Mesendoderm (in vitro differentiated cells): ENCODE results near the gene CCDC169.
"Not testable (repeated sequence)": the region's sequence is repeated elsewhere in the genome, so short reads cannot be mapped to it uniquely, and the experiment has no call there.

ENCODE experiments used
- DNase-seq: peaks from one replicate; pipeline ENCODE4 v3.0.0; 2013
- H2AK5ac ChIP-seq: 2 replicates; pipeline ENCODE4 v1.6.1; 2013; ENCODE audit warnings: low read length, inconsistent platforms
- H2BK120ac ChIP-seq: 2 replicates; pipeline ENCODE4 v1.6.1; 2013; ENCODE audit warnings: low read depth, mild to moderate bottlenecking, low read length, moderate library complexity, mixed read lengths
- H2BK15ac ChIP-seq: replicated peaks from 2 replicates; pipeline ENCODE4 v1.6.1; 2013; ENCODE audit warnings: low read depth, mild to moderate bottlenecking, moderate library complexity
- H2BK5ac ChIP-seq: 2 replicates; pipeline ENCODE4 v1.6.1; 2013; ENCODE audit warnings: low read length, inconsistent platforms
- H3K18ac ChIP-seq: 2 replicates; pipeline ENCODE4 v1.6.1; 2013; ENCODE audit warnings: mild to moderate bottlenecking, low read length, mixed read lengths
- H3K23ac ChIP-seq: one replicate; pipeline ENCODE4 v1.6.1; 2013; ENCODE audit warnings: low read length
- H3K27ac ChIP-seq: 2 replicates; pipeline ENCODE4 v1.5.1; 2013; ENCODE audit warnings: low read depth, mild to moderate bottlenecking, inconsistent platforms, low read length, moderate library complexity
- H3K27me3 ChIP-seq: 2 replicates; pipeline ENCODE4 v1.6.1; 2013; ENCODE audit warnings: low read length, control low read depth, mild to moderate bottlenecking, inconsistent platforms; ENCODE audit not compliant: insufficient read depth, poor library complexity
- H3K36me3 ChIP-seq: 2 replicates; pipeline ENCODE4 v1.6.1; 2013; ENCODE audit warnings: low read length, inconsistent platforms; ENCODE audit not compliant: control insufficient read depth, insufficient read depth
- H3K4ac ChIP-seq: one replicate; pipeline ENCODE4 v1.6.1; 2013; ENCODE audit warnings: low read depth, mild to moderate bottlenecking, low read length, moderate library complexity
- H3K4me1 ChIP-seq: 2 replicates; pipeline ENCODE4 v1.6.1; 2013; ENCODE audit warnings: low read depth, low read length, inconsistent platforms; ENCODE audit not compliant: control insufficient read depth
- H3K4me2 ChIP-seq: 2 replicates; pipeline ENCODE4 v1.6.1; 2013; ENCODE audit warnings: low read length
- H3K4me3 ChIP-seq: 2 replicates; pipeline ENCODE4 v1.5.1; 2013; ENCODE audit warnings: mild to moderate bottlenecking, low read length
- H3K56ac ChIP-seq: one replicate; pipeline ENCODE4 v1.6.1; 2013; ENCODE audit warnings: low read length
- H3K79me1 ChIP-seq: 2 replicates; pipeline ENCODE4 v1.6.1; 2013; ENCODE audit warnings: low read length, inconsistent platforms
- H3K79me2 ChIP-seq: 2 replicates; pipeline ENCODE4 v1.6.1; 2013; ENCODE audit warnings: mild to moderate bottlenecking, low read length; ENCODE audit not compliant: control insufficient read depth, insufficient read depth
- H3K9ac ChIP-seq: 2 replicates; pipeline ENCODE4 v1.6.1; 2013; ENCODE audit warnings: low read length, inconsistent platforms
- H4K5ac ChIP-seq: one replicate; pipeline ENCODE4 v1.6.1; 2013; ENCODE audit warnings: low read length
- H4K8ac ChIP-seq: one replicate; pipeline ENCODE4 v1.6.1; 2013; ENCODE audit warnings: low read depth, mild to moderate bottlenecking, control low read depth, low read length, moderate library complexity
- WGBS: extraction: QIAGEN DNeasy Blood & Tissue Kit; methylation state at CpG from one replicate; pipeline ENCODE4 v1.1.7; 2013; ENCODE audit warnings: low lambda C conversion rate, missing lambda C conversion rate; ENCODE audit not compliant: insufficient coverage; ENCODE audit errors: extremely low coverage; 5-methylcytosine and 5-hydroxymethylcytosine counted together

CCDC169 gene

DNA sequence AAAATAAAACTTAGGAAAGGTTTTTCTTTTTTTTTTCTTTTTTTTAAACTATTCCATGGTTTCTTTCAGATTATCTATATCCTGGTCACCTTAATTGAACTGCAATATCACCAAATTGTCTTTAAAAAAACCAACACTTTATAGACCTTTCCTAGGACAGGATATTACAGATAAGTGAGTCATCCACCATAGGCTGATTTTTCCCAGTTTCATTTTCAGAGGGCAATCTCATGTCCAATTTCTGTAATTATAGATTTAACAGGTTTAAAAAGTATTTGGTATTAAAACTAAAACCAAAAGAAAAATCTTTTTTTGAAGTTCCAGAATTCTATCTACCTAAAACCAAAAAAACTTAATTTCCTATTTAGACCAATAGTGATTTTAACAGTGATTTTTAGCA, 35.4 kb upstream of the CCDC169 start:
- peaks cover 2% of the 10 kb centered on the region for H3K4me1 ChIP-seq
- peaks cover 6% of the 10 kb centered on the region for H3K79me1 ChIP-seq
- H3K56ac ChIP-seq, result no peak overlapping the region
- no peak overlapping the region for H2BK120ac ChIP-seq
- H3K36me3 ChIP-seq, result no peaks in the 10 kb centered on the region
- no peak overlapping the region for H3K4ac ChIP-seq
- H2BK15ac ChIP-seq, result no peak overlapping the region
- peaks cover 18% of the 10 kb centered on the region for H3K79me2 ChIP-seq
- H3K27ac ChIP-seq, result no peak overlapping the region
- H3K9ac ChIP-seq, result no peak overlapping the region
- H3K4me2 ChIP-seq, result no peak overlapping the region
- no peak overlapping the region for H4K8ac ChIP-seq
- no peak overlapping the region for H2BK5ac ChIP-seq
- DNase-seq, result no peak
- H3K27me3 ChIP-seq, result no peaks in the 10 kb centered on the region
- H3K23ac ChIP-seq, result no peak overlapping the region
- no peak overlapping the region for H3K18ac ChIP-seq
- H2AK5ac ChIP-seq, result no peak overlapping the region
- H4K5ac ChIP-seq, result no peak overlapping the region
- no peak overlapping the region for H3K4me3 ChIP-seq

DNA sequence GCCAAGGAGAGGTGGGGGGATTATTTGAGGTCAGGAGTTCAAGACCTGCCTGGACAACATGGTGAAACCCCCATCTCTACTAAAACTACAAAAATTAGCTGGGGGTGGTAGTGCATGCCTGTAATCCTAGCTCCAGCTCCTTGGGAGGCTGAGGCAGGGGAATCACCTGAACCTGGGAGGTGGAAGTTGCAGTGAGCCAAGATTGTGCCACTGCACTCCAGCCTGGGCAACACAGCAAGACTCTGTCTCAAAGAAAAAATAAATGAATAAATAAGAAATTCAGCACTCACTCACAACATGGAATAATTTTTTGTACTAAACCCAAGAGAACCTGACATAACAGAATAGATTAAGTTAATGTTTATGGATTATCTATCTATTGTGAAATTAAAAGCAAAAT, 34.6 kb upstream of the CCDC169 start:
- peak overlapping the region; percentile 60 for H3K18ac ChIP-seq
- not testable (repeated sequence) for H2AK5ac ChIP-seq, H3K4ac ChIP-seq, H3K27me3 ChIP-seq, H3K4me2 ChIP-seq, H3K4me1 ChIP-seq, H3K56ac ChIP-seq, H2BK5ac ChIP-seq, H3K9ac ChIP-seq, H3K27ac ChIP-seq, H3K79me1 ChIP-seq, H4K5ac ChIP-seq, H4K8ac ChIP-seq, H3K23ac ChIP-seq, H3K4me3 ChIP-seq, DNase-seq, H3K36me3 ChIP-seq, H2BK15ac ChIP-seq, H2BK120ac ChIP-seq
- peaks cover 16% of the 10 kb centered on the region for H3K79me2 ChIP-seq

DNA sequence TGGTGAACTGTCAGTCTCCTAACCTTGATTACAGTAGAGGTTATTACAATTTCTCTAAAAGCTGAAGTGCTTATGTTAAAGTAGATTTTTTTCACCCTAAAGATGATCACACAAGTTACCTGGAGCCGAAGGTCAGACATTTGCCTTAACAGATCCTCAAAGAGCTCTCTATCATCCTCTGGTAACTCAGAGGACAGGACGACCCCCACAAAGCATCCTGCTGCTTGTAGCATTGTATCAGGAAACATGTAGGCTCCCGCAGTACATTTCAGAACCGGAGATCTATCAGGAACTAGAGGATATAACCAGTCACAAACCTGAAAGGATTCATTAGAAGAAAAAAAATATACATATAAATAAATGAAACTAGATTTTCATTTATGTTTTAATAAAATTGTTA, 33.7 kb upstream of the CCDC169 start:
- Histone ChIP-seq H4K5ac (no peak overlapping the region), H3K79me2 (peaks cover 13% of the 10 kb centered on the region), H2BK15ac (no peak overlapping the region), H3K36me3 (no peaks in the 10 kb centered on the region), H3K79me1 (peaks cover 4% of the 10 kb centered on the region), H3K23ac (no peak overlapping the region), H3K27me3 (no peaks in the 10 kb centered on the region), H3K4ac (no peak overlapping the region), H3K9ac (no peak overlapping the region), H4K8ac (no peak overlapping the region), H3K18ac (no peak overlapping the region), H3K4me3 (no peak overlapping the region), H3K4me1 (no peaks in the 10 kb centered on the region), H3K4me2 (no peak overlapping the region), H2BK120ac (no peak overlapping the region), H3K56ac (no peak overlapping the region), H2BK5ac (no peak overlapping the region), H2AK5ac (no peak overlapping the region), H3K27ac (no peak overlapping the region)
- WGBS, result no CpG with 5 or more reads among the region's 4 CpGs
- DNase-seq, result no peak

DNA sequence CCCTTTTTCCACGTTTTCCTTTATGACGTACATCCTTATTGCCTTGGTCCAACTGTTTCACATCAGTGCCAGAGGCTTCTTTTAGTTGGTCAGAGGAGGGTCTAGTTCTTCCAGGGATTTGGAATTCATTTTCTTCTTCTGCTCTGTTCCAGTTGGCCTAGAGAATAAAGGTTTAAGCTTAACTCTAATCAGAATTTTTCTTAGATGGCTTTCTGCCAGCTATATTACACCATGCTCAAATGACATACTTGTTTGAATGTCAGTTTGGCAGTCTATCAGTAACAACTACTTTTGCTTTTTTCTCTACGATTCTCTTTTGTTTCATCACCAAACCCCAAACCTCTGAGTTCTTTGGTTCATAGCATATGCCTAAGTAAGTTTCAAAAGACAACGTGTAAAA, 31.7 kb upstream of the CCDC169 start:
- Histone ChIP-seq H3K23ac (no peak overlapping the region), H3K27ac (no peak overlapping the region), H3K4me3 (no peak overlapping the region), H3K4me1 (peaks cover 3% of the 10 kb centered on the region), H2BK120ac (no peak overlapping the region), H3K36me3 (no peaks in the 10 kb centered on the region), H4K5ac (no peak overlapping the region), H3K4me2 (no peak overlapping the region), H2BK15ac (no peak overlapping the region), H4K8ac (no peak overlapping the region), H3K27me3 (no peaks in the 10 kb centered on the region), H3K18ac (no peak overlapping the region), H3K4ac (no peak overlapping the region), H3K79me2 (peaks cover 3% of the 10 kb centered on the region), H3K56ac (no peak overlapping the region), H3K79me1 (peaks cover under 1% of the 10 kb centered on the region), H3K9ac (no peak overlapping the region), H2AK5ac (no peak overlapping the region), H2BK5ac (no peak overlapping the region)
- DNase-seq, result no peak
- no CpG with 5 or more reads among the region's 4 CpGs for WGBS

DNA sequence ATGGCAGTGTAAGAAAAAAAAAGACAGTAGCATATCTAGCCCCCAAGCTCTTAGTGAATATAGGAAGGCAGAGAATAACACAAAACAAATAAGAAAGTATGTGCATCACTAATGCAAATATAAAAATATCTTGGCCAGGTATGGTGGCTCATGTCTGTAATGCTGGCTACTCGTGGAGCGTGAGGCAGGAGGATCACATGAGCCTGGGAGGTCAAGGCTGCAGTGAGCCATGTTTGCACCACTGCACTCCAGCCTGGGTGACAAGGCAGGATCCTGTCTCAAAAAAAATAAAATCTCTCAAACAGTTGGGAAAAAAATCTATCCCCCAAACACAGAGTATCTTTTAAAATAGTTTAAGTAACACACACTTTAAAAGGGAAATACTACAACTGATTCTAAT, 31.2 kb upstream of the CCDC169 start:
- no peak overlapping the region for H3K18ac ChIP-seq
- H3K4me1 ChIP-seq, result peaks cover 9% of the 10 kb centered on the region
- no peak overlapping the region for H4K5ac ChIP-seq
- no peak overlapping the region for H2BK5ac ChIP-seq
- WGBS, result no CpG with 5 or more reads among the region's 2 CpGs
- H3K4me3 ChIP-seq, result no peak overlapping the region
- no peak overlapping the region for H3K9ac ChIP-seq
- H3K79me2 ChIP-seq, result no peaks in the 10 kb centered on the region
- H3K79me1 ChIP-seq, result no peaks in the 10 kb centered on the region
- no peak for DNase-seq
- H3K56ac ChIP-seq, result no peak overlapping the region
- no peaks in the 10 kb centered on the region for H3K36me3 ChIP-seq
- H2BK120ac ChIP-seq, result no peak overlapping the region
- H2BK15ac ChIP-seq, result no peak overlapping the region
- H3K27me3 ChIP-seq, result no peaks in the 10 kb centered on the region
- H3K4ac ChIP-seq, result no peak overlapping the region
- H3K27ac ChIP-seq, result no peak overlapping the region
- no peak overlapping the region for H4K8ac ChIP-seq
- H3K23ac ChIP-seq, result no peak overlapping the region
- no peak overlapping the region for H2AK5ac ChIP-seq
- no peak overlapping the region for H3K4me2 ChIP-seq

DNA sequence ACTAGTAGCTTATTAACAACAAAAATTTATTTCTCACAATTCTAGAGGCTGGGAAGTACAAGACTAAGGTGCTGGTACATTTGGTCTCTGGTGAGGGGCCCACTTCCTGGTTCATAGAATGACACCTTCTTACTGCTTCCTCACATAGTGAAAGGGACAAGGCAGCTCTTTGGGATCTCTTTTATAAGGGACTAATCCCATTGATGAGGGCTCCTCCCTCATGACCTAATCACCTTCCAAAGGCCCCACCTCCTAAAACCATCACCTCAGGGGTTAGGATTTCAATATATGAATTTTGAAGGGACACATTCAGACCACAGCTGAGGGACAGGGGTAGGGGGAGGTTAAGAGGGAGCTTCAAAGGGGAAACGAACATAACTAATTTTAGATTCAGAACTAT, 28.3 kb upstream of the CCDC169 start:
- H4K5ac ChIP-seq, result no peak overlapping the region
- no peak overlapping the region for H3K18ac ChIP-seq
- H3K4me1 ChIP-seq, result peaks cover 17% of the 10 kb centered on the region
- H3K4ac ChIP-seq, result no peak overlapping the region
- no peak overlapping the region for H2BK5ac ChIP-seq
- H4K8ac ChIP-seq, result no peak overlapping the region
- H3K23ac ChIP-seq, result no peak overlapping the region
- no peaks in the 10 kb centered on the region for H3K79me2 ChIP-seq
- DNase-seq, result peak; percentile 67
- H3K27me3 ChIP-seq, result no peaks in the 10 kb centered on the region
- WGBS, result no CpG with 5 or more reads among the region's 1 CpG
- peak overlapping the region; percentile 81 for H3K27ac ChIP-seq
- H3K4me3 ChIP-seq, result no peak overlapping the region
- H3K56ac ChIP-seq, result no peak overlapping the region
- peak overlapping the region; percentile 85 for H2BK15ac ChIP-seq
- H3K79me1 ChIP-seq, result no peaks in the 10 kb centered on the region
- no peak overlapping the region for H3K9ac ChIP-seq
- H3K36me3 ChIP-seq, result no peaks in the 10 kb centered on the region
- peak overlapping the region; percentile 61 for H2BK120ac ChIP-seq
- no peak overlapping the region for H2AK5ac ChIP-seq
- H3K4me2 ChIP-seq, result no peak overlapping the region
